ENCODE measurements around the gene WNT9A.

The WNT9A gene

DNA sequence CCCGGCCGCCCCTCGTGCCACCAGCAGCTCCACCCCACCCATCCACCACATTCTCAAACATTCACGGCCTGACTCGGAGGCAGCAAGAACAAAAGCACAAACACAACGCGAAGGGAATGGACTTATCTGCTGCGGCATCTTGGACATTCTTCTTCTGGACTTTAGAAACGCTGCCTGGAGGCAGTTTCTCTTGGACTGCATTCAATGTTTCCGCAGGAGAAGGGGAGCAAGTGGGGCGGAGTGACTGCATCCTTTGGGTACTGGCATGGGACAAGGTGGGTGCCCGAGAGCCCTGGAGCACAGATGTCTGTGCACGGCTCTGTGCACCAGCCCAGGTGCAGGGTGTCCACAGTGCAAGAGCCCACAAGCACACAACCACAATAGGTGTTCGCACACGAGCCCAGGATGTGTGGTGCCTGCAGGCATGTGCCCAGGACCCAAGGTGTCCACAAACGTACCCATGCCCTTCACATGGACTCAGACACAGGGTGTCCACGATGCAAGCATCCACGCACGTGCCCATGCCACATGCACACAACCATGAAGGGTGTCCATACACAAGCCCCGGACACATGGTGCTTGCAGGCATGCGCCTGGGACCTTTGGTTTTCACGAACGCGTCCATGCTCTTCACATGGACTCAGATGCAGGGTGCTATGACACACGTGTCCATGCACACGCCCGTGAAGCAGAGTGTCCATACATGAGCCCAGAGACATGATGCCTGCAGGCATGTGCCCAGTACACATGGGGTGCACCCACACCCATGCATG, 53.6 kb downstream of the WNT9A start:
- no peak for TF ChIP-seq EZH2 (IDR thresholded peaks at IDR 0.05)
- no peak for DNase-seq (ENCODE audit: low read depth, low spot score)
- no peak overlapping the region for H3K4me3 ChIP-seq
- H3K9me3 ChIP-seq (ENCODE audit: low read depth, low read length), result no peaks in the 10 kb centered on the region
- no peaks in the 10 kb centered on the region for H3K36me3 ChIP-seq (ENCODE audit: insufficient read depth, low read length)
- no peak overlapping the region for H3K27ac ChIP-seq
- no peak overlapping the region for H3K9ac ChIP-seq (ENCODE audit: insufficient read length)

- Histone ChIP-seq H3K36me3 (ENCODE audit: insufficient read depth, low read length) (no peaks in the 10 kb centered on the region), H3K27ac (no peak overlapping the region), H3K9ac (ENCODE audit: insufficient read length) (no peak overlapping the region), H3K9me3 (ENCODE audit: low read depth, low read length) (no peaks in the 10 kb centered on the region), H3K4me3 (no peak overlapping the region)
- DNase-seq (ENCODE audit: low read depth, low spot score), result no peak
- TF ChIP-seq EZH2 (IDR thresholded peaks at IDR 0.05) (no peak), FOXP2 (optimal IDR thresholded peaks at IDR 0.05; ENCODE audit: control extremely low read depth, extremely low read length, insufficient read depth) (no peak), POLR2AphosphoS5 (IDR thresholded peaks at IDR 0.05; ENCODE audit: borderline replicate concordance, low read depth, low read length) (no peak)
Measured at GRCh38 chr1:227893300-227893948, 54.3 kb downstream of the WNT9A start.

GRCh38 chr1:227892489-227893299, 55.0 kb downstream of the WNT9A start:
- Histone ChIP-seq H3K9ac (ENCODE audit: insufficient read length) (no peak overlapping the region), H3K4me3 (no peak overlapping the region), H3K27ac (no peak overlapping the region), H3K9me3 (ENCODE audit: low read depth, low read length) (no peaks in the 10 kb centered on the region), H3K36me3 (ENCODE audit: insufficient read depth, low read length) (no peaks in the 10 kb centered on the region)
- TF ChIP-seq EZH2 (IDR thresholded peaks at IDR 0.05) (no peak), POLR2AphosphoS5 (IDR thresholded peaks at IDR 0.05; ENCODE audit: borderline replicate concordance, low read depth, low read length) (no peak), FOXP2 (optimal IDR thresholded peaks at IDR 0.05; ENCODE audit: control extremely low read depth, extremely low read length, insufficient read depth) (no peak)
- DNase-seq (ENCODE audit: low read depth, low spot score), result no peak

GRCh38 chr1:227891955-227892488, 55.7 kb downstream of the WNT9A start:
- no peak for TF ChIP-seq FOXP2 (optimal IDR thresholded peaks at IDR 0.05; ENCODE audit: control extremely low read depth, extremely low read length, insufficient read depth)
- no peak for TF ChIP-seq POLR2AphosphoS5 (IDR thresholded peaks at IDR 0.05; ENCODE audit: borderline replicate concordance, low read depth, low read length)
- TF ChIP-seq EZH2 (IDR thresholded peaks at IDR 0.05), result no peak

DNA sequence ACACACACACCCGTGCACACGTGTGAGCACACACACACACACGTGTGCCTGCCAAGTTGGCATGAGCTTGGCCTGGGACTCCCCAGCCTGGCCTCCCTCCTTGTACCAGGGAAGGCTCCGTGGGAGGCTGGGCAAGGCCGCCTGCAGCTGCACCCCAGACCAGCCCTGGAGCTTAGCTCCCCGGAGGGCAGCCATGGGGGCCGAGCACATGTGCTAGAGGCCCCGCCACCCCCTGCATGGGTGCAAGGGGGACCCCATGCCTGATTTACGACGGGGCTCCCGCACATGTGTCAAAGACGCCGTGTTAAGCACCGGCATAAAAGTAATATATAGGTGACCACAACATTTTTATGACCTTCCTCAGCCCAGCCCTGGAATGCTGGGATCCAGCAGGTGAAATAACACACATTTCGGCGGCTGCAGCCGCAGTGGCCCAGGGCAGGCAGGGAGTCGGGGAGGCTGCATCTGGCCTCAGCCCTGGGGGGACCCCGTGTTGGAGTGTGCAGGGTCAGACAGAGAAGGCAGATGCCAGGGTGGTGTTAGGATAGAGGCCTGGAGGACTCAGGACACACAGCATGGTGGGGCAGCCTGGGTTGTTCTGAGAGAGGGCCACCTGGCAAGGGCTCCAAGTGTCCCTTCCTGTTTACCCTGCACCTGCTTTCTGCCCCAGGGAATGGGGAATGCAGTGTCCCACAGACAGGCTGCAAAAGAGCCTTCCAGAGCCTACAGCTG, 56.3 kb downstream of the WNT9A start:
- Histone ChIP-seq H3K9me3 (ENCODE audit: low read depth, low read length) (no peaks in the 10 kb centered on the region), H3K9ac (ENCODE audit: insufficient read length) (no peak overlapping the region)

More at GRCh38 chr1:227891955-227892488, 55.7 kb downstream of the WNT9A start:
- Histone ChIP-seq H3K9ac (ENCODE audit: insufficient read length) (no peak overlapping the region), H3K9me3 (ENCODE audit: low read depth, low read length) (no peaks in the 10 kb centered on the region), H3K27ac (no peak overlapping the region), H3K36me3 (ENCODE audit: insufficient read depth, low read length) (no peaks in the 10 kb centered on the region), H3K4me3 (no peak overlapping the region)
- DNase-seq (ENCODE audit: low read depth, low spot score), result no peak

DNA sequence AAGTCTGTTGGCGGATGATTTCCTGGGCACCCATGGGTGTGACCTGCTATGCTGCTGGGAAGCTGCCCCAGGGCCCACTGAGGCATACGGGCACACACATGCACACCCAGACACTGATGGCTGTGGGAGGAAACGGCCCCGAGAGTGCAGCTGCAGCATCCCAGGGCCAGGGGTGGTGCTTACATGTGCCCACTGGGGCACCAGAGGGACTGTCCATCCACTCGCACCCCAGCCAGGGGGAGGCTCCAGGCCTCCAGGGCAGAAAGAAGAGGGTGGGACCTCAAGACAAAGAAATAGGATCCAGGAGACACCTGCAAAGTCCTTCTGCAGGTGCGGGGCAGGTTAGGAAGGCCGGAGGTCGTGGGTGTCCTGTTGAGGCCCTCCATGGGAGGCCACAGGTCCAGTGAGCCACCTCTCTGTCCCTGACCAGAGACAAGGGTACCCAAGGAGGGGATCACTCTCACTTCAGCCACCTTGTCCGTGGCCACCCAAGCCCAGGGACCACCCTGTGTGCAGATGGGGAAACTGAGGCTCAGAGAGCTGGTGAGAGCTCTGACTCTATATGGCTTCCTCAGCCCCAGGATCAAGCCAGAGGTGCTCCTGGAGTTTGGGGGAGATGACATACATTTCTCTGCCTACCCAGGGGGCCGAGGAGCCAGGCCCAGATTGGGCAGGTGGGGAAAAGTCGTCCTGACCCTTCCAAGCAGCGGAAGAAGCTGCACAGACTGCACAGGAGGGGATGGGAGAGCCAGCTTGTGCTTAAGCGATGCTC, 57.1 kb downstream of the WNT9A start:
- H3K9me3 ChIP-seq (ENCODE audit: low read depth, low read length), result no peaks in the 10 kb centered on the region
- H3K27ac ChIP-seq, result no peak overlapping the region
- TF ChIP-seq FOXP2 (optimal IDR thresholded peaks at IDR 0.05; ENCODE audit: control extremely low read depth, extremely low read length, insufficient read depth) (no peak), EZH2 (IDR thresholded peaks at IDR 0.05) (no peak), POLR2AphosphoS5 (IDR thresholded peaks at IDR 0.05; ENCODE audit: borderline replicate concordance, low read depth, low read length) (no peak)
- no peak overlapping the region for H3K9ac ChIP-seq (ENCODE audit: insufficient read length)
- no peaks in the 10 kb centered on the region for H3K36me3 ChIP-seq (ENCODE audit: insufficient read depth, low read length)
- DNase-seq (ENCODE audit: low read depth, low spot score), result no peak
- H3K4me3 ChIP-seq, result no peak overlapping the region

More for the DNA sequence above, 56.3 kb downstream of the WNT9A start:
- no peaks in the 10 kb centered on the region for H3K36me3 ChIP-seq (ENCODE audit: insufficient read depth, low read length)
- TF ChIP-seq FOXP2 (optimal IDR thresholded peaks at IDR 0.05; ENCODE audit: control extremely low read depth, extremely low read length, insufficient read depth) (no peak), EZH2 (IDR thresholded peaks at IDR 0.05) (no peak), POLR2AphosphoS5 (IDR thresholded peaks at IDR 0.05; ENCODE audit: borderline replicate concordance, low read depth, low read length) (no peak)
- no peak for DNase-seq (ENCODE audit: low read depth, low spot score)
- H3K27ac ChIP-seq, result no peak overlapping the region
- no peak overlapping the region for H3K4me3 ChIP-seq

DNA sequence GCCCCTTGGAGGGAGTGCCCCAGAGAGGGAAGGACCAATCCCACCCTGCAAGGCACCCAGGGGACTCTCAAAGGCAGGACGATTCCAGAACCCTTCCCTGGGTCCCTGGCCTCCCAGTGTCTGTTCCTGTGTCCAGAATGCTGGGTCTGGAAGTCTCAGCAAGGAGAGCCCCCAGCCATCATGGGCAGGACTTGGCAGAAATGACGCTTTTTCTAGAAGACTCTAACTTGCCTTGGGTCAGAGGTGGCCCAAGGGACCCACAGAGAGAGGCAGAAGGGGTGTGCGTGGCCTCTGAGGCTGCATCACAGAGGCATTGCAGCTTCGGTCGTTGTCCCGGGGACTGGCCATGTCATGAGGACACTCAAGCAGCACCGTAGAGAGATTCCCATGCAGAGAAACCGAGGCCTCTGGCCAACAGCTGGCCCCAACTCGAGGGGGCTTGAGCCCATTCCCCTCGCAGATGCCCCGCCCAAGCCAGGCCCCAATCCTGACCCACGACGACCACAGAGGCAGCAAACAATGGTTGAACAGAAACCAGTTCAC, 57.8 kb downstream of the WNT9A start:
- no peak overlapping the region for H3K9ac ChIP-seq (ENCODE audit: insufficient read length)
- H3K27ac ChIP-seq, result no peak overlapping the region
- no peaks in the 10 kb centered on the region for H3K9me3 ChIP-seq (ENCODE audit: low read depth, low read length)
- DNase-seq (ENCODE audit: low read depth, low spot score), result no peak
- no peaks in the 10 kb centered on the region for H3K36me3 ChIP-seq (ENCODE audit: insufficient read depth, low read length)
- no peak overlapping the region for H3K4me3 ChIP-seq
- TF ChIP-seq FOXP2 (optimal IDR thresholded peaks at IDR 0.05; ENCODE audit: control extremely low read depth, extremely low read length, insufficient read depth), result no peak
